Adrenal gland (tissue), 12 donors: ENCODE data around the gene SHF. TPM values are rescaled to one million over a fixed set of nuclear protein-coding genes. Genes with fewer than 3 reads are reported as not detected.
A peak's percentile ranks its signal among the peaks of the same experiment; 100 is the strongest.

ENCODE experiments used
- DNase-seq, 7 donors: peaks; one replicate each; pipeline ENCODE4 v3.0.0-alpha.2; 2019 to 2020
- H3K27ac ChIP-seq, 5 donors: fragments of 200-600 bp; sonication (generic) in 4 of 5; 1 replicate in 3 of 5; 2 replicates in 2 of 5; pipeline versions ENCODE4 v1.5.1 to v1.8.0; 2016 to 2020; ENCODE audit warnings: mild to moderate bottlenecking in 1 of 5
- H3K27me3 ChIP-seq: fragments of 200-600 bp; 2 replicates; pipeline ENCODE4 v1.8.0; 2021
- H3K36me3 ChIP-seq, 2 donors: fragments of 200-600 bp; replicated peaks in 1 of 2; 1 replicate in 1 of 2; 2 replicates in 1 of 2; pipeline versions ENCODE4 v1.5.1 to v1.8.0; 2018 to 2022
- H3K4me1 ChIP-seq, 2 donors: fragments of 200-600 bp; replicated peaks in 1 of 2; 1 replicate in 1 of 2; 2 replicates in 1 of 2; pipeline versions ENCODE4 v1.5.1 to v1.8.0; 2018 to 2021
- H3K4me3 ChIP-seq, 4 donors: fragments of 200-600 bp; sonication (generic) in 3 of 4; one replicate each; pipeline ENCODE4 v1.5.1; 2016 to 2018
- H3K9me3 ChIP-seq, 3 donors: fragments of 200-600 bp; sonication (generic) in 1 of 3; replicated peaks in 1 of 3; 1 replicate in 2 of 3; 2 replicates in 1 of 3; pipeline versions ENCODE4 v1.5.1 to v1.8.0; 2016 to 2021
- CTCF ChIP-seq, 6 experiments: fragments of 450-650 bp in 4 of 6; fragments of 200-600 bp in 2 of 6; sonication (generic) in 1 of 6; IDR thresholded peaks; 1 replicate in 5 of 6; 2 replicates in 1 of 6; pipeline versions ENCODE4 v1.5.1 to v1.8.0; 2016 to 2021; ENCODE audit warnings: antibody characterized with exemption in 6 of 6, mild to moderate bottlenecking in 2 of 6, moderate library complexity in 1 of 6
- POLR2A ChIP-seq, 2 donors: fragments of 450-650 bp; IDR thresholded peaks; one replicate each; pipeline ENCODE4 v1.6.1; 2017; ENCODE audit warnings: antibody characterized with exemption in 2 of 2, mild to moderate bottlenecking in 2 of 2, moderate library complexity in 1 of 2
- WGBS, 4 donors: extraction: QIAGEN DNeasy Blood & Tissue Kit in 2 of 4; methylation state at CpG; one replicate each; pipeline versions ENCODE4 v1.1.5 to v1.1.7; 2013 to 2017; 5-methylcytosine and 5-hydroxymethylcytosine counted together
- intact Hi-C, 2 donors: fragments of 100-400 bp; cut with DNase I; formaldehyde crosslinking; loops; one replicate each; pipeline versions ENCODE4 v1.14.1 to v1.15.0; 2022 to 2023
- polyA plus RNA-seq, 3 donors: library from polyadenylated mRNA; stranded (reverse); fragments of 200-250 nt in 2 of 3; fragments of 350-450 nt in 1 of 3; fragmentation: Illumina TruSeq in 1 of 3; extraction: RNeasy Lipid Tissue Mini Kit (QIAGEN cat#74804) in 1 of 3; gene quantifications; one replicate each; pipeline ENCODE4 v1.2.3, GENCODE V29; 2013 to 2014
- total RNA-seq, 9 donors: library from RNA; depleted of rRNA in 4 of 9; stranded (reverse); fragments of >200 nt in 4 of 9; fragments of 120-200 nt in 1 of 9; fragmentation: NEBNext Ultra II Directional in 1 of 9; extraction: Animal tissue kit (Norgen Biotek cat#: 25700) in 1 of 9; gene quantifications; one replicate each; pipeline versions ENCODE4 v1.1.0 to v1.2.4, GENCODE V29; 2013 to 2023
- donor health status: healthy with polysubstance abuse.
- donor health status: Bipolar disorder and iron deficiency.
- donor health status: DM: yes; HTN: yes; CAD: no.
- donor health status: DM: no; HTN: no; CAD: no.
- donor health status: DM: no; HTN: no; CAD: no.
- donor health status: DM: yes; HTN: yes; CAD: no.

Gene SHF
- total and polyA plus RNA-seq, 12 donors, result 3.2 to 30.0 (median 17.3) TPM

DNA sequence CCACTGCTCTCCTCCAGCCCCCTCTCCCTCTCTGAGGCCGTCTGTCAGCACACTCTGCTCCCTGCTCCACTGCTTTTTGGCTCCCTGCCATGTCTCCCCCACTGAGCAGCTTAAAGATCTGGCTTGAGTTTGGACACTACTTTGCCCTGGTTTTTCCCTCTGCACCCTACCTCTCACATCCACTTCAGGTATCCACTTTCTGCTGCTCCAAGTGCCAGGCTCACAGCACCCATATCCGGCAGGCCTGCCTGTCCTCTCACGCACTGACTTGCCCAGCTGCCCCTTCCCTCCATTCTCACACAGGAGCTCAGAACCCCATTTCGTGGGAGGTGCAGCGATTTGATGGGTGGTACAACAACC, 54.2 kb downstream of the SHF start:
- intact Hi-C loops, result no loop called here
- no peaks in the 10 kb centered on the region for H3K9me3 ChIP-seq
- TF ChIP-seq POLR2A (IDR thresholded peaks at IDR 0.05) (no peak), CTCF (IDR thresholded peaks at IDR 0.05) (no peak)
- no peak overlapping the region for H3K4me3 ChIP-seq
- no peaks in the 10 kb centered on the region for H3K36me3 ChIP-seq
- H3K4me1 ChIP-seq, result peaks cover 0 to 18% of the 10 kb centered on the region in 2 donors
- peaks cover 14% of the 10 kb centered on the region for H3K27me3 ChIP-seq
- 79 to 83% (median 81%) methylated on average over 5 of the region's 5 CpGs for WGBS, 4 donors
- no peak for DNase-seq
- H3K27ac ChIP-seq, result no peak overlapping the region

- Histone ChIP-seq H3K9me3 (no peaks in the 10 kb centered on the region), H3K4me1 (peaks cover 0 to 17% of the 10 kb centered on the region in 2 donors), H3K36me3 (no peaks in the 10 kb centered on the region), H3K27me3 (peaks cover 14% of the 10 kb centered on the region), H3K4me3 (no peak overlapping the region), H3K27ac (no peak overlapping the region)
- intact Hi-C loops, result no loop called here
- WGBS, 4 donors, result 60 to 78% (median 71%) methylated on average over 3 of the region's 3 CpGs
- DNase-seq, result no peak
- TF ChIP-seq CTCF (IDR thresholded peaks at IDR 0.05) (no peak), POLR2A (IDR thresholded peaks at IDR 0.05) (no peak)
These were observed 54.8 kb downstream of the SHF start for GRCh38 chr15:45132844-45133560.

DNA sequence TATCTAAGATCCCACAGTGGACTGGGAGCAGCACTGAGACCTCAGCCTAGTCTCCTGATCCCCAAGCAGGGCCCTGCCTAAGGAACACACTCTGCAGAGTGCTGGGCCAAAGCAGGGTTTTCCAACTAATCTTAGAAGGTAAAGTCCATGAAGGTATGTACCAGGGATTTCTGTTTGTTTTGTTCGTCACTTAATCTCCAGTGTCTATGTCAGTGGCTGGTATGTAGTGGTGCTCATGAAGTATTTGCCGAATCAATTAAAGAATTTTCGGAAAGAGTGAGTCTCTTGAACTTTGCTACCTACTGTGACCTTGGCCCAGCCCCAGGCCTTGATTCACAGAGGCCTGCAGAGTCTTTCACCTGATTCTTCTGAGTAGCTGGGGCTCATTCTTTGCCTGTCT, 56.3 kb downstream of the SHF start:
- Histone ChIP-seq H3K9me3 (no peaks in the 10 kb centered on the region), H3K4me3 (no peak overlapping the region), H3K27me3 (peaks cover 14% of the 10 kb centered on the region), H3K27ac (no peak overlapping the region), H3K4me1 (peaks cover 0 to 17% of the 10 kb centered on the region in 2 donors), H3K36me3 (no peaks in the 10 kb centered on the region)
- intact Hi-C loops, result no loop called here
- no peak for DNase-seq
- 66 to 93% (median 78%) methylated on average over 3 of the region's 3 CpGs for WGBS, 4 donors
- TF ChIP-seq POLR2A (IDR thresholded peaks at IDR 0.05) (no peak), CTCF (IDR thresholded peaks at IDR 0.05) (no peak)

DNA sequence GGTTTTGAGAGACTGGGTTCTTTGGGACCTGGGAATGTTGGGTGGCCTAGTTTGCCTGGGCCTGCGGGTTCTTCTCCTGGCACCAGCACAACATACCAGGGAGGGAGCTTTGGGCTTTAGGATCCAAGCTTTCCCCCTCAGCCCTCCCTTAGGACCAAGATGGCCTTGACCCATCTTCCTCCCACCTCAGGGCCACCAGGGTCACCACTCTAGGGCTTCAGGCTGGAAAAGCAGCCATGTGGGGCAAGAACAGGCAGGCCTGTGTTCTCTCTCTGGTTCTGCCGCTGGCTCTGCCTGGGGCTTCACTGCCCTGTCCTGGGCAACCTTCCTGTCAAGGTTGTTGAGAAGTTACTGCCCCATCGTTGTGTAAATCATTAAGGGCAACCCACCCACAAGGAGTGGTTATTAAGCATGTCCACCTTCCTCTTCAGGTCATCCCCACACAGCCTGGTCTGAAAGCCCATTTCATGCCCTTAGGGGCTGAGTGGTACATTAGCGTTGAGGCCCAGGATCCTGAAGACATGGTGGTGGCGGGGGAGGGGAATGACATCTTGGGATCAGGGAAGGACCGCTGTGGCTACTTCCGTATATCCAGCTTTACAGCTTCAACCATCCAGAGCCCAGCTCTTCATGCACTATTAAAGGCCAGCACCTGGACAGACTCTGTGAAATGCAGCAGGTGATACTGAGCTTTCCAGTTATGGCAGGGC, 57.3 kb downstream of the SHF start:
- Histone ChIP-seq H3K27ac (peak overlapping the region in 1 of 5 donors; percentile 29), H3K4me3 (peak overlapping the region in 1 of 4 donors; percentile 36), H3K27me3 (peaks cover 14% of the 10 kb centered on the region), H3K36me3 (no peaks in the 10 kb centered on the region), H3K9me3 (no peaks in the 10 kb centered on the region), H3K4me1 (peaks cover 0 to 17% of the 10 kb centered on the region in 2 donors)
- no peak for DNase-seq
- TF ChIP-seq CTCF (IDR thresholded peaks at IDR 0.05), result no peak
- TF ChIP-seq POLR2A (IDR thresholded peaks at IDR 0.05), result no peak
- 80 to 94% (median 84%) methylated on average over 6 to 7 of the region's 7 CpGs for WGBS, 4 donors
- intact Hi-C loops, result no loop called here
